ENCODE results near the gene TESK2. TPM values are rescaled to one million over a fixed set of nuclear protein-coding genes. Genes with fewer than 3 reads are reported as not detected.

TESK2 gene
- total and polyA plus RNA-seq, 7 donors = 4.3 to 9.2 (median 7.1) TPM

- Histone ChIP-seq H3K9me3 (no peaks in the 10 kb centered on the region), H3K27ac (no peak overlapping the region), H3K36me3 (peaks cover 2 to 39% (median 27%) of the 10 kb centered on the region in 4 donors), H3K4me3 (no peak overlapping the region), H3K4me1 (peaks cover 0 to 9% (median 4%) of the 10 kb centered on the region in 4 donors), H3K27me3 (no peaks in the 10 kb centered on the region)
- no peak for DNase-seq
- 94 to 96% methylated on average over 6 of the region's 6 CpGs for WGBS, 2 donors
- intact Hi-C loops (cut with DNase I) = loop anchor here (10.0 kb wide), 1 partner anchor 178 kb away; the partner anchor contains the start of genes GPBP1L1 and TMEM69
- TF ChIP-seq EP300 (IDR thresholded peaks at IDR 0.05) = no peak
- no peak for TF ChIP-seq CTCF (IDR thresholded peaks at IDR 0.05)
- no peak for TF ChIP-seq POLR2AphosphoS5 (IDR thresholded peaks at IDR 0.05)
Measured at GRCh38 chr1:45507195-45507594, 16.2 kb upstream of the TESK2 start.

GRCh38 chr1:45503462-45504360, 12.7 kb upstream of the TESK2 start:
- peaks cover 0 to 4% (median 2%) of the 10 kb centered on the region in 4 donors for H3K36me3 ChIP-seq
- TF ChIP-seq POLR2A (IDR thresholded peaks at IDR 0.05) (no peak), POLR2AphosphoS5 (IDR thresholded peaks at IDR 0.05) (no peak), EP300 (IDR thresholded peaks at IDR 0.05) (no peak), CTCF (IDR thresholded peaks at IDR 0.05) (no peak)
- no peak overlapping the region for H3K4me3 ChIP-seq
- WGBS, 2 donors = 92 to 94% methylated on average over 14 of the region's 14 CpGs
- no peak for DNase-seq
- H3K9me3 ChIP-seq = no peaks in the 10 kb centered on the region
- peaks cover 0 to 25% (median 18%) of the 10 kb centered on the region in 4 donors for H3K4me1 ChIP-seq
- no peaks in the 10 kb centered on the region for H3K27me3 ChIP-seq
- intact Hi-C loops (cut with DNase I) = loop anchor here (10.0 kb wide), 1 partner anchor 181 kb away; the partner anchor contains the start of genes GPBP1L1 and TMEM69
- no peak overlapping the region for H3K27ac ChIP-seq

DNA sequence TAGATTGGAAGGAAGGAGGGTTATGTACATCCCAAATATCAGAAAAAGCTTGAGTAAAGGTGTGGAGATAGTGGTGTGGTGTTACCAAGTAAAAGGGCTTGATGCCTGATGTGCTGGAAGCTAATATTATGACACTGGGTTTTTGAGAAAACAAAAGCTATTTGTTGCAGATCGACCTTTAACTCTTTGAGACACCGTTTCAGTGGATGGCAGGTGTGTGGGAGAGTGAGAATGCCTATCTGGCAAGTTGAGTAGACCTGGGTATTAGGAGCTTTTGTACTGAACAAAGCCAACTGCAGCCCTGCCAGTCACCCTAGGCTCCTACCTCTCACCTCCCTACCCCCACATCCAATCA, 10.5 kb upstream of the TESK2 start:
- no peak overlapping the region for H3K4me3 ChIP-seq
- no peaks in the 10 kb centered on the region for H3K9me3 ChIP-seq
- no peak overlapping the region for H3K27ac ChIP-seq
- DNase-seq = no peak
- H3K36me3 ChIP-seq = no peaks in the 10 kb centered on the region
- intact Hi-C loops (cut with DNase I) = loop anchor here (2.0 to 10.0 kb wide), 2 partner anchors 49 to 183 kb away; partner anchors contain the start of genes AKR1A1, GPBP1L1 and TMEM69
- H3K4me1 ChIP-seq = peaks cover 0 to 18% (median 15%) of the 10 kb centered on the region in 4 donors
- no peak for TF ChIP-seq CTCF (IDR thresholded peaks at IDR 0.05)
- TF ChIP-seq EP300 (IDR thresholded peaks at IDR 0.05) = no peak
- TF ChIP-seq POLR2A (IDR thresholded peaks at IDR 0.05) = no peak
- TF ChIP-seq POLR2AphosphoS5 (IDR thresholded peaks at IDR 0.05) = no peak
- 20 to 61% methylated on average over 2 of the region's 2 CpGs for WGBS, 2 donors
- H3K27me3 ChIP-seq = no peaks in the 10 kb centered on the region

- Histone ChIP-seq H3K27ac (peak overlapping the region; percentile 33 to 73 (median 68)), H3K4me3 (peak overlapping the region; percentile 40 to 71 (median 62)), H3K36me3 (no peaks in the 10 kb centered on the region), H3K4me1 (peaks cover 0 to 18% (median 15%) of the 10 kb centered on the region in 4 donors), H3K27me3 (no peaks in the 10 kb centered on the region), H3K9me3 (no peaks in the 10 kb centered on the region)
- DNase-seq = peak; percentile 24
- intact Hi-C loops (cut with DNase I) = loop anchor here (10.0 kb wide), 1 partner anchor 695 kb away; the partner anchor contains the start of genes BTBD19, DYNLT4 and PLK3
- TF ChIP-seq POLR2A (IDR thresholded peaks at IDR 0.05) = no peak
- no peak for TF ChIP-seq CTCF (IDR thresholded peaks at IDR 0.05)
- TF ChIP-seq EP300 (IDR thresholded peaks at IDR 0.05) = no peak
- TF ChIP-seq POLR2AphosphoS5 (IDR thresholded peaks at IDR 0.05) = no peak
- 2 to 5% methylated on average over 7 of the region's 7 CpGs for WGBS, 2 donors
Measured at GRCh38 chr1:45499415-45499769, 8.4 kb upstream of the TESK2 start.

All from sigmoid colon (tissue), 7 donors.